Measurements from ENCODE around the gene EVX2.

- no peak for TF ChIP-seq CTCF (IDR thresholded peaks at IDR 0.05; ENCODE audit: low read depth, low read length, missing input control)
- TF ChIP-seq ATF3 (IDR thresholded peaks at IDR 0.05) = no peak
- no peak for TF ChIP-seq RAD21 (IDR thresholded peaks at IDR 0.05)
- TF ChIP-seq TAF1 (conservative IDR thresholded peaks at IDR 0.05) = no peak
- TF ChIP-seq GABPA (IDR thresholded peaks at IDR 0.05 in 1 of 2, conservative IDR thresholded peaks at IDR 0.05 in 1 of 2) = no peak
- TF ChIP-seq ZBTB33 (IDR thresholded peaks at IDR 0.05) = no peak
- TF ChIP-seq MAX (IDR thresholded peaks at IDR 0.05) = no peak
- TF ChIP-seq HNF4A (conservative IDR thresholded peaks at IDR 0.05) = no peak
- TF ChIP-seq YY1 (IDR thresholded peaks at IDR 0.05) = no peak
Measured at GRCh38 chr2:176072951-176073904, 10.5 kb downstream of the EVX2 start.

All from liver (tissue), 3 donors.